Measurements from ENCODE around the gene FSTL4. TPM values are rescaled to one million over a fixed set of nuclear protein-coding genes. Genes with fewer than 3 reads are reported as not detected.

Gene FSTL4
- total RNA-seq, 6 donors from 2014 or later, result 0.49 to 4.6 (median 1.1) TPM

GRCh38 chr5:133150909-133151544 is 461.3 kb downstream of the FSTL4 start:
- Histone ChIP-seq H3K4me3 (no peak overlapping the region), H3K27me3 (no peaks in the 10 kb centered on the region), H3K36me3 (no peaks in the 10 kb centered on the region), H3K4me1 (no peaks in the 10 kb centered on the region), H3K27ac (no peak overlapping the region), H3K9me3 (no peaks in the 10 kb centered on the region)
- 90 to 95% methylated on average over 6 of the region's 6 CpGs for WGBS, 2 donors
- no peak for TF ChIP-seq CTCF (IDR thresholded peaks at IDR 0.05)
- TF ChIP-seq POLR2AphosphoS5 (IDR thresholded peaks at IDR 0.05), result no peak
- no peak for TF ChIP-seq EP300 (IDR thresholded peaks at IDR 0.05)
- no peak for TF ChIP-seq POLR2A (IDR thresholded peaks at IDR 0.05)
- ATAC-seq (ENCODE audit: low FRiP score in 2 of 2), result no peak
- no peak for DNase-seq

DNA sequence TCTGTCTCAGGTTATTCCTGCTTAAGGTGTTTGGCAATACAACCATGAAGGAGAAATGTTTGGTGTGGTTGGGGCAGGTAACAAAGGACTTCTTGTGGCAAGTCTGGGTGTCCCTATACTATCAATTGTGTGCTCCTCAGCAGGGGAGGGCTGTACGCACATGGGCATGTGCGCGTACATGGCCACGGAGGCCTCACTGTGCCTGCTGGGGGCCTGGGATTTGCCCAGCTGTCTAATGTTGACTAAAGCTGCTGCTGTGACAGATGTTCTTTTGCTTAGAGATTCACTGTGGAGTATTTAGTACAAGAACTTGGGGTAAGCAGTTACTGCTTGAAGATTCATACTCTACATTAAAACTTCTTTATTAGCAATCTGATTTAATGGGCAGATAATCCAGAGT is 463.0 kb downstream of the FSTL4 start:
- Histone ChIP-seq H3K27ac (no peak overlapping the region), H3K27me3 (no peaks in the 10 kb centered on the region), H3K4me1 (no peaks in the 10 kb centered on the region), H3K36me3 (no peaks in the 10 kb centered on the region), H3K9me3 (no peaks in the 10 kb centered on the region), H3K4me3 (no peak overlapping the region)
- TF ChIP-seq EP300 (IDR thresholded peaks at IDR 0.05) (no peak), CTCF (IDR thresholded peaks at IDR 0.05) (no peak), POLR2AphosphoS5 (IDR thresholded peaks at IDR 0.05) (no peak), POLR2A (IDR thresholded peaks at IDR 0.05) (no peak)
- ATAC-seq (ENCODE audit: low FRiP score in 2 of 2) (no peak), DNase-seq (no peak)
- 87 to 96% methylated on average over 4 of the region's 4 CpGs for WGBS, 2 donors

DNA sequence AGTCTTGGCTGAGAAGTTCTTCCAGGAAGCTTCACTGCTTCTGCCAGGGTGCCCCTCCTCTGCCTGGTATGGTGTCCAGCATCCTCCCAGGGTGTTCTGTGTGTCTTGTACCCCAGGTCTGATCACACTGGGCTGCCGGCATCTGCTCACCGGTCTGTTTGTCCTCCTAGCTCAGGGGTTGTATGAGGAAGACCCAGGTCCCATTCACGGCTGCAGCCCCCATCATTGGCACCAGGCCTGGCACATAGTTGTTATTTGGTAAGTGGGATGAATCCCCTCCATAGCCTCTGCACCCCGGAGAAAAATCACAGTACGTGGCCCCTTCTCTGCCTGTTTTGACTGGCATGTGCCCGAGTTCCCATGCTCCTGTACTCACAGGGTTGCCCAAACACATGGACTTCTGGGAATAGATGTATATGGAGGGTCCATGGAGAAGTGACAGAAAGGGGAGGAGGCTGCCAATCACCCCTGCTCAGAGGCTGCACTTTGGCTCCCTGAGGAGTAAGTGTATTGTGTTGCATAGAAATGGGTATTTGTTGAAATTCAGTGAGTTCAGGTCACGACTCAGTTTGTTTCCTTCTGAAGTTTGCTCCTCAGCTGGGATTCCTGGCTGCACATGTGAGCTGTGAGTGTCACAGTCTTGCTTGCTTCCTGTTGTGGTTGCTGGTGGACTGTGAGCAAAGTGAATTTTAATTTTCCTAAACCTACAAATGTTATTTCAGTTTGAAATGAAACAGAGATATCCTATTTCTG is 464.4 kb downstream of the FSTL4 start:
- no peak for ATAC-seq (ENCODE audit: low FRiP score in 2 of 2)
- WGBS, 2 donors, result 77 to 84% methylated on average over 3 to 7 of the region's 7 CpGs
- no peak for TF ChIP-seq POLR2AphosphoS5 (IDR thresholded peaks at IDR 0.05)
- TF ChIP-seq CTCF (IDR thresholded peaks at IDR 0.05), result no peak
- Histone ChIP-seq H3K27me3 (no peaks in the 10 kb centered on the region), H3K27ac (no peak overlapping the region), H3K4me1 (no peaks in the 10 kb centered on the region), H3K4me3 (no peak overlapping the region), H3K36me3 (no peaks in the 10 kb centered on the region), H3K9me3 (no peaks in the 10 kb centered on the region)
- DNase-seq, result no peak

- H3K36me3 ChIP-seq, result no peaks in the 10 kb centered on the region
- no peaks in the 10 kb centered on the region for H3K27me3 ChIP-seq
- WGBS, 2 donors, result 22 to 27% methylated on average over 7 of the region's 7 CpGs
- no peaks in the 10 kb centered on the region for H3K9me3 ChIP-seq
- ATAC-seq (ENCODE audit: low FRiP score in 2 of 2), result no peak
- TF ChIP-seq CTCF (IDR thresholded peaks at IDR 0.05), result no peak
- TF ChIP-seq POLR2AphosphoS5 (IDR thresholded peaks at IDR 0.05), result no peak
- no peak for TF ChIP-seq POLR2A (IDR thresholded peaks at IDR 0.05)
- TF ChIP-seq EP300 (IDR thresholded peaks at IDR 0.05), result no peak
- H3K4me1 ChIP-seq, result no peaks in the 10 kb centered on the region
- no peak overlapping the region for H3K4me3 ChIP-seq
- H3K27ac ChIP-seq, result no peak overlapping the region
- DNase-seq, result no peak
Observed at GRCh38 chr5:133147411-133147810, 464.9 kb downstream of the FSTL4 start.

Small RNAs within 50 kb of the gene (small RNA-seq; reads per million reads assigned to genes)
- gene MIR1289-2, result 0 reads per million in 4 donors

All from upper lobe of left lung (tissue), 6 donors.